PC-9 (cell line): ENCODE results near the gene KHK. TPM values are rescaled to one million over a fixed set of nuclear protein-coding genes. Genes with fewer than 3 reads are reported as not detected.
"Not testable (repeated sequence)": the region's sequence is repeated elsewhere in the genome, so short reads cannot be mapped to it uniquely, and the experiment has no call there.

Experiments
- BruUV-seq: library from RNA; stranded (reverse); fragments of 400-500 nt; replicated peaks from 2 replicates; lab custom pipeline; 2021; lab: Mats Ljungman, UMichigan
- CTCF ChIA-PET: fragments of 300-600 bp; sonication (Branson Sonifier 250); formaldehyde crosslinking; loops from one replicate; lab custom pipeline; 2022; ENCODE audit warnings: antibody characterized with exemption; lab: Charles Lee
- POLR2A ChIA-PET: fragments of 300-600 bp; sonication (Branson Sonifier 250); formaldehyde crosslinking; loops from one replicate; lab custom pipeline; 2022; ENCODE audit warnings: antibody characterized with exemption; ENCODE audit not compliant: unreplicated experiment; lab: Charles Lee
- DNase-seq, 2 experiments: peaks; one replicate each; pipeline versions ENCODE4 v3.0.0 to v3.0.0-alpha.2; 2015 to 2022; ENCODE audit warnings: mixed read lengths in 1 of 2
- H2AFZ ChIP-seq: fragments of 200-600 bp; sonication (generic); 2 replicates; pipeline ENCODE4 v1.8.1; 2017; ENCODE audit warnings: antibody characterized with exemption
- H3F3A ChIP-seq: fragments of 200-600 bp; sonication (generic); 2 replicates; pipeline ENCODE4 v1.8.1; 2017; ENCODE audit warnings: antibody characterized with exemption, mild to moderate bottlenecking, low read depth; ENCODE audit not compliant: insufficient read depth
- H3K27ac ChIP-seq: fragments of 200-600 bp; sonication (generic); 2 replicates; pipeline ENCODE4 v1.6.1; 2016; ENCODE audit warnings: mixed run types
- H3K27me3 ChIP-seq: fragments of 200-600 bp; sonication (generic); 2 replicates; pipeline ENCODE4 v1.6.1; 2016; ENCODE audit warnings: low read depth, mixed run types; ENCODE audit not compliant: insufficient read depth
- H3K36me3 ChIP-seq: fragments of 200-600 bp; sonication (generic); 2 replicates; pipeline ENCODE4 v1.6.1; 2016; ENCODE audit warnings: low read depth, mixed run types
- H3K4me1 ChIP-seq: fragments of 200-600 bp; sonication (generic); replicated peaks from 2 replicates; pipeline ENCODE4 v1.6.1; 2016; ENCODE audit warnings: mixed run types; ENCODE audit not compliant: insufficient read depth
- H3K4me2 ChIP-seq: fragments of 200-600 bp; sonication (generic); 2 replicates; pipeline ENCODE4 v1.6.1; 2017; ENCODE audit warnings: mixed run types
- H3K4me3 ChIP-seq: fragments of 200-600 bp; sonication (generic); 2 replicates; pipeline ENCODE4 v1.6.1; 2016; ENCODE audit warnings: mixed run types
- H3K79me2 ChIP-seq: fragments of 200-600 bp; sonication (generic); 2 replicates; pipeline ENCODE4 v1.6.1; 2017; ENCODE audit warnings: low read depth, mixed run types
- H3K9me2 ChIP-seq: fragments of 200-600 bp; sonication (generic); 2 replicates; pipeline ENCODE4 v1.8.1; 2017; ENCODE audit warnings: mild to moderate bottlenecking; ENCODE audit not compliant: insufficient read depth
- H3K9me3 ChIP-seq: fragments of 200-600 bp; sonication (generic); 2 replicates; pipeline ENCODE4 v1.8.1; 2016; ENCODE audit warnings: low read depth; ENCODE audit not compliant: insufficient read depth
- H4K20me1 ChIP-seq: fragments of 200-600 bp; sonication (generic); 2 replicates; pipeline ENCODE4 v1.8.1; 2017; ENCODE audit not compliant: insufficient read depth
- CTCF ChIP-seq: fragments of 200-600 bp; sonication (generic); conservative IDR thresholded peaks from 2 replicates; pipeline ENCODE4 v1.6.1; 2017; ENCODE audit warnings: mixed run types, antibody characterized with exemption, mild to moderate bottlenecking, moderate library complexity
- EZH2 ChIP-seq: fragments of 200-600 bp; sonication (generic); IDR thresholded peaks from 2 replicates; pipeline ENCODE4 v1.8.0; 2017; ENCODE audit warnings: antibody characterized with exemption, low read depth
- intact Hi-C: fragments of 100-400 bp; cut with micrococcal nuclease; formaldehyde crosslinking; loops from one replicate; pipeline ENCODE4 v1.10.0; 2022; ENCODE audit not compliant: unreplicated experiment
- total RNA-seq: library from RNA; stranded (reverse); gene quantifications from 2 replicates; pipeline ENCODE4 v1.2.3, GENCODE V29; 2021

KHK gene
- total RNA-seq, 1 experiment from 2014 or later = 4.4 TPM

DNA sequence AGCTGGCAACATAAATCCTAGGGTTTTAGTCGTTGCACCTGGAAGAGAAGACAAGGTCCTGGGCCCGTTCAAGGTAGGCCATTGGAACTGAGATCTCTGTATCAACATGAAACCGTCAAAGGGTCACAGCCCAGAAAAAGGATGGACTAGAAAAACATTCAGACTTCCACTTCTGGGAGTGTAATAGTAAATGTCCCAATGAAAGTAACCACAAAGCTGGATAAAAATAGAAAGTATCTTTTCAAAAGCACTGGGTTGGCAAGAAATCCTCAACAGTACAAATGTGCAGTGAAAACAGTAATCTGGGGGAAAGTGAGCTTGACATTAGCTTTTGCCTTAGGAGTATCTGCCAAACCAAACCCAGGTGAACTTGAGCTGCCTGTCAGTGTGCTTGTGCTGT is 19.4 kb downstream of the KHK start:
- POLR2A ChIA-PET = no interaction called here
- no TSS peak for BruUV-seq
- DNase-seq = no peak

DNA sequence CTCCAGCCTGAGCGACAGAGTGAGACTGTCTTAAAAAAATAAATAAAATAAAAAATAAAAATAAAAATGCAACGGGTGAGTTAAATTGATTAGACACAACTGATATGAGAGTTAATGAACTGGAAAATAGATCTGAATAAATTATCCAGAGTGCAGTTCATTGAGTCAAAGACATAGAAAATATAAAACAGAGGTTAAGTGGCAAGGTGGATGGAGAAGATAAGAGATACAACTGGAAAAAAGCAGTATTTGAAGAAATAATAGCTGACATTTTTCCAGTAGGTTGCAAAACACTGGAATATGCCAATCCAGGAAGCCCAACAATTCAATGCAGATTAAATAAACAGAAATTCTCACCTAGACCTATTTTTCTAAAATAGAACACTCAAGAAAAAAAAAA is 21.6 kb downstream of the KHK start:
- POLR2A ChIA-PET = interaction anchor here (0.5 kb wide), 1 partner anchor 61 kb away, joined by 29 read pairs; no protein-coding TSS in a partner anchor
- Histone ChIP-seq H4K20me1 (no peaks in the 10 kb centered on the region), H3K79me2 (no peaks in the 10 kb centered on the region), H3K9me2 (no peaks in the 10 kb centered on the region), H3K4me2 (no peak overlapping the region), H3K4me3 (no peak overlapping the region), H3K27me3 (no peaks in the 10 kb centered on the region), H3K4me1 (no peaks in the 10 kb centered on the region), H3F3A (no peaks in the 10 kb centered on the region), H3K36me3 (no peaks in the 10 kb centered on the region), H3K27ac (no peak overlapping the region), H2AFZ (no peak overlapping the region), H3K9me3 (no peaks in the 10 kb centered on the region)
- CTCF ChIA-PET = no interaction called here
- DNase-seq = no peak
- BruUV-seq = no TSS peak
- intact Hi-C loops = no loop called here
- TF ChIP-seq EZH2 (no peak), CTCF (no peak)

More for the DNA sequence above, 19.4 kb downstream of the KHK start:
- no peak overlapping the region for H2AFZ ChIP-seq
- no peaks in the 10 kb centered on the region for H3K9me3 ChIP-seq
- H3K4me3 ChIP-seq = no peak overlapping the region
- H3K4me2 ChIP-seq = no peak overlapping the region
- CTCF ChIA-PET = no interaction called here
- H3F3A ChIP-seq = no peaks in the 10 kb centered on the region
- H3K36me3 ChIP-seq = no peaks in the 10 kb centered on the region
- no peaks in the 10 kb centered on the region for H3K9me2 ChIP-seq
- H3K4me1 ChIP-seq = no peaks in the 10 kb centered on the region
- TF ChIP-seq EZH2 (no peak), CTCF (no peak)
- H4K20me1 ChIP-seq = no peaks in the 10 kb centered on the region
- no peak overlapping the region for H3K27ac ChIP-seq
- intact Hi-C loops = no loop called here
- H3K79me2 ChIP-seq = no peaks in the 10 kb centered on the region
- H3K27me3 ChIP-seq = no peaks in the 10 kb centered on the region

DNA sequence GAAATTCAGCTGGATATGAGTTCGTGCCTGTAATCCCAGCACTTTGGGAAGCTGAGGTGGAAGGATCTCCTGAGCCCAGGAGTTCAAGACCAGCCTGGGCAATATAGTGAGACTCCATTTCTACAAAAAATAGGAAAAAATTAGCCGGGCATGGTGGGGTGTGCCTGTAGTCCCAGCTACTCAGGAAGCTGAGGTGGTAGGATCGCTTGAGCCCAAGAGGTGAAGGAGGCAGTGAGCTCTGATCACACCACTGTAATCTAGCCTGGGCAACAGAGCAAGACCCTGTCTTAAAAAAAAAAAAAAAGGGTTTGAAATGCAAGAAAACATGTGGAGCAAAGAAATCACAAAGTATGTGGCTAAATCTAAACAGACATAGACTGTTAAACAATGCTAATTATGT is 22.5 kb downstream of the KHK start:
- Histone ChIP-seq H3K36me3 (no peaks in the 10 kb centered on the region), H4K20me1 (no peaks in the 10 kb centered on the region), H3K27me3 (no peaks in the 10 kb centered on the region), H3K27ac (no peak overlapping the region), H3K79me2 (no peaks in the 10 kb centered on the region), H3K9me3 (no peaks in the 10 kb centered on the region), H3K9me2 (no peaks in the 10 kb centered on the region), H3K4me2 (no peak overlapping the region), H3K4me1 (no peaks in the 10 kb centered on the region), H2AFZ (no peak overlapping the region), H3K4me3 (no peak overlapping the region), H3F3A (no peaks in the 10 kb centered on the region)
- no TSS peak for BruUV-seq
- CTCF ChIA-PET = no interaction called here
- TF ChIP-seq EZH2 (no peak), CTCF (no peak)
- intact Hi-C loops = no loop called here
- POLR2A ChIA-PET = no interaction called here
- DNase-seq = no peak

DNA sequence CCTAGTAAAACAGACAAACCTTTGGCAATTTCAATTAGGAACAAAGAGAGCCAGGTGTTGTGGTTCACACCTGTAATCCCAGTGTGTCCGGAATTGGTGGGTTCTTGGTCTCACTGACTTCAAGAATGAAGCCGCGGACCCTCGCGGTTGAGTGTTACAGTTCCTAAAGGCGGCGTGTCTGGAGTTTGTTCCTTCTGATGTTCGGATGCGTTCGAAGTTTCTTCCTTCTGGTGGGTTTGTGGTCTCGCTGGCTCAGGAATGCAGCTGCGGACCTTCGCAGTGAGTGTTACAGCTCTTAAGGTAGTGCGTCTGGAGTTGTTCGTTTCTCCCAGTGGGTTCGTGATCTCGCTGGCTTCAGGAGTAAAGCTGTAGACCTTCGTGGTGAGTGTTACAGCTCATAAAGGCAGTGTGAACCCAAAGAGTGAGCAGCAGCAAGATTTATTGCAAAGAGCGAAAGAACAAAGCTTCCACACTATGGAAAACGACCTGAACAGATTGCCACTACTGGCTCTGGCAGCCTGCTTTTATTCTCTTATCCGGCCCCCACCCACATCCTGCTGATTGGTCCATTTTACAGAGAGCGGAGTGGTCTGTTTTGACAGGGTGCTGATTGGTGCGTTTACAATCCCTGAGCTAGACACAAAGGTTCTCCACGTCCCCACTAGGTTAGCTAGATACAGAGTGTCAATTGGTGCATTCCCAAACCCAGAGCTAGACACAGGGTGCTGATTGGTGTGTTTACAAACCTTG is 24.2 kb downstream of the KHK start:
- DNase-seq, CTCF ChIA-PET, H3K4me2 ChIP-seq, H2AFZ ChIP-seq, H3K4me3 ChIP-seq, H3K9me2 ChIP-seq, BruUV-seq, H3K27ac ChIP-seq, intact Hi-C loops, H3K36me3 ChIP-seq, H3K27me3 ChIP-seq, H3K9me3 ChIP-seq, H4K20me1 ChIP-seq, H3K4me1 ChIP-seq, H3K79me2 ChIP-seq, H3F3A ChIP-seq: not testable (repeated sequence)
- POLR2A ChIA-PET = interaction anchor here (0.7 kb wide), 1 partner anchor 14 kb away, joined by 3 read pairs; no protein-coding TSS in a partner anchor

GRCh38 chr2:27111392-27112078 is 25.0 kb downstream of the KHK start:
- H3K4me2 ChIP-seq, H3K27me3 ChIP-seq, H3K79me2 ChIP-seq, DNase-seq, H4K20me1 ChIP-seq, H3K4me1 ChIP-seq, H3K9me2 ChIP-seq, H2AFZ ChIP-seq, H3K4me3 ChIP-seq, H3K27ac ChIP-seq, H3F3A ChIP-seq, H3K36me3 ChIP-seq, CTCF ChIA-PET, H3K9me3 ChIP-seq, BruUV-seq, intact Hi-C loops: not testable (repeated sequence)
- POLR2A ChIA-PET = interaction anchor here (0.6 to 0.7 kb wide), 2 partner anchors 15 to 51 kb away, joined by 3 to 4 read pairs; no protein-coding TSS in a partner anchor
